ENCODE data around the gene SCAMP4.

DNA sequence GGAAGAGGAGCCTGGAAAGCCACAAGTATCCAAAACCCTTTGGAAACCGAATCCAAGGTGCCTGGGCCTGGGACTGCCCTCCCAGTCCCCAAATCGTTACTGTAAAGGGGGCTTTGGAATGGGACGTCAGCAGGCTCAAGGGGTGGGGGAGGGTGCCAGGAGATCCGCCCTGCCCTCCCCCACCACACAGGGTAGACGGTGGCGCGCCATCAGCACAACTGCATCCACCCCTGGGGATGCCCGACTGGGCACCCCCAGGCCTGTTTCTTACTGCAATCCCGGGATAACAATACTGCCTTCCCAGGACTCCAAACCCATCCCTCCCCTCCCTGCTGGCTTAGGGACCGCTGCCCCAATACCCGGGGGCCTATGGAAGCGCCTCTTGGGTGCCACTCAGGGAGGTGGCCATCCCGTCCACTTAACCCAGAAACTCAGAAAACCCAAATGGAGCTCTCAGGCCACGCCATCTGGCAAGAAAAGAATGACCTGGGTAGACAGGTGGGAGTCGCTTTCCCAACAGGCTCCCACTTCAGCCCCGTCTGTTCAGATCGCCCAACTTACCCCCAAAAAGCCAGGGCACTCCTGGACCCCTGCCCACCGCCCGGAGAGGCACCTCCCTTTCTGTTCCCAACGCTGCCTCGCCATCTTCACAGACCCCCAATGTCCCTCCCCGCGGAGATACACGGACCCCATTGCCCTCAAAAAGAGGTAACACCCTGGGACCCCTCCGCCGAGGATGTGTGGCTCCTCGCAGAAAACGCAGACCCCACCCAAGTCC lies 44.2 kb upstream of the SCAMP4 start:
- TF ChIP-seq PPARA (CRISPR knock-in tag; IDR thresholded peaks at IDR 0.05; ENCODE audit: borderline replicate concordance) (no peak), SNAI2 (CRISPR knock-in tag; IDR thresholded peaks at IDR 0.05) (no peak), ZNF8 (CRISPR knock-in tag; IDR thresholded peaks at IDR 0.05) (no peak), RARB (CRISPR knock-in tag; IDR thresholded peaks at IDR 0.05) (no peak), ZFP3 (CRISPR knock-in tag; IDR thresholded peaks at IDR 0.05) (no peak), ZFP30 (CRISPR knock-in tag; IDR thresholded peaks at IDR 0.05) (no peak), PATZ1 (CRISPR knock-in tag; IDR thresholded peaks at IDR 0.05; ENCODE audit: borderline replicate concordance) (no peak), ZNF565 (CRISPR knock-in tag; conservative IDR thresholded peaks at IDR 0.05; ENCODE audit: low read depth) (no peak)
- TF ChIP-seq, protein P1, sequence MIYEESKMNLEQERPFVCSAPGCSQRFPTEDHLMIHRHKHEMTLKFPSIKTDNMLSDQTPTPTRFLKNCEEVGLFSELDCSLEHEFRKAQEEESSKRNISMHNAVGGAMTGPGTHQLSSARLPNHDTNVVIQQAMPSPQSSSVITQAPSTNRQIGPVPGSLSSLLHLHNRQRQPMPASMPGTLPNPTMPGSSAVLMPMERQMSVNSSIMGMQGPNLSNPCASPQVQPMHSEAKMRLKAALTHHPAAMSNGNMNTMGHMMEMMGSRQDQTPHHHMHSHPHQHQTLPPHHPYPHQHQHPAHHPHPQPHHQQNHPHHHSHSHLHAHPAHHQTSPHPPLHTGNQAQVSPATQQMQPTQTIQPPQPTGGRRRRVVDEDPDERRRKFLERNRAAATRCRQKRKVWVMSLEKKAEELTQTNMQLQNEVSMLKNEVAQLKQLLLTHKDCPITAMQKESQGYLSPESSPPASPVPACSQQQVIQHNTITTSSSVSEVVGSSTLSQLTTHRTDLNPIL (CRISPR knock-in tag; IDR thresholded peaks at IDR 0.05; ENCODE audit: low read depth): no peak
- TF ChIP-seq, protein P2, sequence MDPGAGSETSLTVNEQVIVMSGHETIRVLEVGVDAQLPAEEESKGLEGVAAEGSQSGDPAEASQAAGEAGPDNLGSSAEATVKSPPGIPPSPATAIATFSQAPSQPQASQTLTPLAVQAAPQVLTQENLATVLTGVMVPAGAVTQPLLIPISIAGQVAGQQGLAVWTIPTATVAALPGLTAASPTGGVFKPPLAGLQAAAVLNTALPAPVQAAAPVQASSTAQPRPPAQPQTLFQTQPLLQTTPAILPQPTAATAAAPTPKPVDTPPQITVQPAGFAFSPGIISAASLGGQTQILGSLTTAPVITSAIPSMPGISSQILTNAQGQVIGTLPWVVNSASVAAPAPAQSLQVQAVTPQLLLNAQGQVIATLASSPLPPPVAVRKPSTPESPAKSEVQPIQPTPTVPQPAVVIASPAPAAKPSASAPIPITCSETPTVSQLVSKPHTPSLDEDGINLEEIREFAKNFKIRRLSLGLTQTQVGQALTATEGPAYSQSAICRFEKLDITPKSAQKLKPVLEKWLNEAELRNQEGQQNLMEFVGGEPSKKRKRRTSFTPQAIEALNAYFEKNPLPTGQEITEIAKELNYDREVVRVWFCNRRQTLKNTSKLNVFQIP (CRISPR knock-in tag; IDR thresholded peaks at IDR 0.05; ENCODE audit: borderline replicate concordance, low read depth): no peak
